NCI-H128 (cell line): ENCODE results near the gene DERA.
"Not testable (repeated sequence)": the region's sequence is repeated elsewhere in the genome, so short reads cannot be mapped to it uniquely, and the experiment has no call there.

ENCODE experiments used
- DNase-seq: peaks from one replicate; lab custom pipeline; 2025; ENCODE audit not compliant: unreplicated experiment; lab: John Stamatoyannopoulos, UW

Gene DERA

GRCh38 chr12:15899282-15899870, 11.8 kb upstream of the DERA start:
- no peak for DNase-seq

- DNase-seq: no peak
Observed at GRCh38 chr12:15904378-15904920, 6.7 kb upstream of the DERA start.

GRCh38 chr12:15910468-15910863, 666 bp upstream of the DERA start:
- no peak for DNase-seq

GRCh38 chr12:15911931-15912330, 799 bp downstream of the DERA start:
- DNase-seq: not testable (repeated sequence)

GRCh38 chr12:15914131-15914530, 3.0 kb downstream of the DERA start:
- DNase-seq: not testable (repeated sequence)

- DNase-seq: no peak
Observed at GRCh38 chr12:15918066-15918465, 6.9 kb downstream of the DERA start.

GRCh38 chr12:15919418-15919817, 8.3 kb downstream of the DERA start:
- no peak for DNase-seq

GRCh38 chr12:15924956-15925355, 13.8 kb downstream of the DERA start:
- DNase-seq: no peak

GRCh38 chr12:15928346-15928745, 17.2 kb downstream of the DERA start:
- no peak for DNase-seq

GRCh38 chr12:15928870-15929571, 17.9 kb downstream of the DERA start:
- DNase-seq: no peak

GRCh38 chr12:15931590-15932053, 20.5 kb downstream of the DERA start:
- DNase-seq: no peak

- DNase-seq: no peak
Observed at GRCh38 chr12:15932327-15932726, 21.2 kb downstream of the DERA start.

- DNase-seq: no peak
Observed at GRCh38 chr12:15932971-15933370, 21.8 kb downstream of the DERA start.

- no peak for DNase-seq
Observed at GRCh38 chr12:15933751-15934150, 22.6 kb downstream of the DERA start.

GRCh38 chr12:15936751-15937150, 25.6 kb downstream of the DERA start:
- no peak for DNase-seq

- no peak for DNase-seq
Observed at GRCh38 chr12:15937902-15938301, 26.8 kb downstream of the DERA start.

- DNase-seq: no peak
Observed at GRCh38 chr12:15939111-15939510, 28.0 kb downstream of the DERA start.

GRCh38 chr12:15942475-15942874, 31.3 kb downstream of the DERA start:
- DNase-seq: no peak

- not testable (repeated sequence) for DNase-seq
Observed at GRCh38 chr12:15943519-15943918, 32.4 kb downstream of the DERA start.

- DNase-seq: not testable (repeated sequence)
Observed at GRCh38 chr12:15948461-15948860, 37.3 kb downstream of the DERA start.

GRCh38 chr12:15955281-15955680, 44.1 kb downstream of the DERA start:
- no peak for DNase-seq

GRCh38 chr12:15956010-15956409, 44.9 kb downstream of the DERA start:
- DNase-seq: no peak
